HEK293 (cell line): Measurements from ENCODE around the gene CSRP1.

Source experiments
- BCL11A ChIP-seq: fragments of 450-650 bp; formaldehyde crosslinking; IDR thresholded peaks from 2 replicates; pipeline ENCODE4 v1.5.1; 2016; ENCODE audit warnings: low read depth, missing biosample characterization, missing genetic modification characterization
- GFI1B ChIP-seq: fragments of 450-650 bp; formaldehyde crosslinking; IDR thresholded peaks from 2 replicates; pipeline ENCODE4 v1.5.1; 2016; ENCODE audit warnings: missing biosample characterization, missing genetic modification characterization
- GLI2 ChIP-seq: fragments of 450-650 bp; formaldehyde crosslinking; IDR thresholded peaks from 2 replicates; pipeline ENCODE4; 2017; ENCODE audit warnings: missing biosample characterization, missing genetic modification characterization, low read depth, borderline replicate concordance
- GLI4 ChIP-seq: fragments of 450-650 bp; formaldehyde crosslinking; IDR thresholded peaks from 2 replicates; pipeline ENCODE4 v1.5.1; 2016; ENCODE audit warnings: missing biosample characterization, missing genetic modification characterization
- KLF1 ChIP-seq: fragments of 450-650 bp; formaldehyde crosslinking; IDR thresholded peaks from 2 replicates; pipeline ENCODE4 v1.5.1; 2016; ENCODE audit warnings: missing biosample characterization, missing genetic modification characterization
- OVOL3 ChIP-seq: fragments of 450-650 bp; formaldehyde crosslinking; IDR thresholded peaks from 2 replicates; pipeline ENCODE4 v1.5.1; 2016; ENCODE audit warnings: missing biosample characterization, missing genetic modification characterization
- REPIN1 ChIP-seq: fragments of 450-650 bp; formaldehyde crosslinking; IDR thresholded peaks from 2 replicates; pipeline ENCODE4 v1.5.1; 2017; ENCODE audit warnings: missing biosample characterization, missing genetic modification characterization, low read depth
- SALL2 ChIP-seq: fragments of 450-650 bp; formaldehyde crosslinking; IDR thresholded peaks from 2 replicates; pipeline ENCODE4 v1.5.0; 2017; ENCODE audit warnings: missing biosample characterization, mild to moderate bottlenecking, missing genetic modification characterization, borderline replicate concordance
- SCRT1 ChIP-seq: fragments of 450-650 bp; formaldehyde crosslinking; IDR thresholded peaks from 2 replicates; pipeline ENCODE4 v1.5.1; 2016; ENCODE audit warnings: missing biosample characterization, missing genetic modification characterization, borderline replicate concordance
- ZEB2 ChIP-seq: fragments of 450-650 bp; formaldehyde crosslinking; IDR thresholded peaks from 2 replicates; pipeline ENCODE4 v1.5.1; 2016; ENCODE audit warnings: missing biosample characterization, missing genetic modification characterization
- ZFP37 ChIP-seq: fragments of 450-650 bp; formaldehyde crosslinking; IDR thresholded peaks from 2 replicates; pipeline ENCODE4 v1.5.1; 2016; ENCODE audit warnings: missing biosample characterization, missing genetic modification characterization
- ZNF140 ChIP-seq: fragments of 450-650 bp; formaldehyde crosslinking; IDR thresholded peaks from 2 replicates; pipeline ENCODE4 v1.5.1; 2016; ENCODE audit warnings: missing biosample characterization, missing genetic modification characterization
- ZNF311 ChIP-seq: fragments of 450-650 bp; formaldehyde crosslinking; IDR thresholded peaks from 2 replicates; pipeline ENCODE4 v1.5.1; 2017; ENCODE audit warnings: missing biosample characterization, missing genetic modification characterization, borderline replicate concordance
- ZNF324 ChIP-seq: fragments of 450-650 bp; formaldehyde crosslinking; IDR thresholded peaks from 2 replicates; pipeline ENCODE4 v1.5.1; 2016; ENCODE audit warnings: missing biosample characterization, missing genetic modification characterization
- ZNF391 ChIP-seq: fragments of 450-650 bp; formaldehyde crosslinking; IDR thresholded peaks from 2 replicates; pipeline ENCODE4 v1.5.1; 2016; ENCODE audit warnings: low read depth, missing biosample characterization, missing genetic modification characterization, borderline replicate concordance
- ZNF404 ChIP-seq: fragments of 450-650 bp; formaldehyde crosslinking; IDR thresholded peaks from 2 replicates; pipeline ENCODE4 v1.5.1; 2017; ENCODE audit warnings: missing biosample characterization, missing genetic modification characterization
- ZNF48 ChIP-seq: fragments of 450-650 bp; formaldehyde crosslinking; IDR thresholded peaks from 2 replicates; pipeline ENCODE4 v1.5.1; 2016; ENCODE audit warnings: missing biosample characterization, missing genetic modification characterization
- ZNF561 ChIP-seq: fragments of 450-650 bp; IDR thresholded peaks from 2 replicates; pipeline ENCODE4 v1.5.1; 2018; ENCODE audit warnings: missing biosample characterization, missing genetic modification characterization, borderline replicate concordance
- ZNF585B ChIP-seq: fragments of 450-650 bp; formaldehyde crosslinking; IDR thresholded peaks from 2 replicates; pipeline ENCODE4 v1.5.1; 2016; ENCODE audit warnings: missing biosample characterization, missing genetic modification characterization
- ZNF600 ChIP-seq: fragments of 450-650 bp; formaldehyde crosslinking; IDR thresholded peaks from 2 replicates; pipeline ENCODE4 v1.5.1; 2016; ENCODE audit warnings: missing biosample characterization, missing genetic modification characterization
- ZNF624 ChIP-seq: fragments of 450-650 bp; formaldehyde crosslinking; IDR thresholded peaks from 2 replicates; pipeline ENCODE4 v1.5.1; 2017; ENCODE audit warnings: missing biosample characterization, missing genetic modification characterization
- ZNF626 ChIP-seq: fragments of 450-650 bp; sonication (Bioruptor Pico); formaldehyde crosslinking; IDR thresholded peaks from 2 replicates; pipeline ENCODE4 v1.5.1; 2018; ENCODE audit warnings: missing biosample characterization, missing genetic modification characterization, inconsistent platforms
- ZNF677 ChIP-seq: fragments of 450-650 bp; IDR thresholded peaks from 2 replicates; pipeline ENCODE4 v1.5.0; 2018; ENCODE audit warnings: missing biosample characterization, mild to moderate bottlenecking, missing genetic modification characterization, moderate library complexity
- ZNF707 ChIP-seq: fragments of 450-650 bp; formaldehyde crosslinking; IDR thresholded peaks from 2 replicates; pipeline ENCODE4 v1.5.1; 2016; ENCODE audit warnings: missing biosample characterization, missing genetic modification characterization
- ZNF777 ChIP-seq: fragments of 450-650 bp; formaldehyde crosslinking; IDR thresholded peaks from 2 replicates; pipeline ENCODE4 v1.5.1; 2017; ENCODE audit warnings: missing biosample characterization, missing genetic modification characterization, borderline replicate concordance
- ZNF837 ChIP-seq: fragments of 450-650 bp; formaldehyde crosslinking; IDR thresholded peaks from 2 replicates; pipeline ENCODE4 v1.5.1; 2016; ENCODE audit warnings: missing biosample characterization, missing genetic modification characterization
- TF ChIP-seq, protein P1 (sequence below): fragments of 450-650 bp; formaldehyde crosslinking; IDR thresholded peaks from 2 replicates; pipeline ENCODE4 v1.5.1; 2016; ENCODE audit warnings: missing biosample characterization, missing genetic modification characterization, low read depth
- TF ChIP-seq, protein P2 (sequence below): fragments of 450-650 bp; formaldehyde crosslinking; IDR thresholded peaks from 2 replicates; pipeline ENCODE4 v1.5.1; 2016; ENCODE audit warnings: missing biosample characterization, missing genetic modification characterization, borderline replicate concordance
- TF ChIP-seq, protein P3 (sequence below): fragments of 450-650 bp; formaldehyde crosslinking; IDR thresholded peaks from 2 replicates; pipeline ENCODE4 v1.5.1; 2016; ENCODE audit warnings: missing biosample characterization, missing genetic modification characterization
- TF ChIP-seq, protein P4 (sequence below): fragments of 450-650 bp; formaldehyde crosslinking; IDR thresholded peaks from 2 replicates; pipeline ENCODE4 v1.5.1; 2016; ENCODE audit warnings: missing biosample characterization, missing genetic modification characterization
- TF ChIP-seq, protein P5 (sequence below): fragments of 450-650 bp; formaldehyde crosslinking; IDR thresholded peaks from 2 replicates; pipeline ENCODE4 v1.5.1; 2016; ENCODE audit warnings: missing biosample characterization, missing genetic modification characterization, low read depth

CSRP1 gene

GRCh38 chr1:201554789-201555592 is 48.1 kb upstream of the CSRP1 start (continued):
- TF ChIP-seq GLI2 = no peak; the same call in 1 of the 2 replicates
- peak; percentile 40 for TF ChIP-seq ZNF600
- no peak for TF ChIP-seq ZNF837 (tag by site-specific recombination)
- no peak for TF ChIP-seq ZNF48 (tag by site-specific recombination)
- TF ChIP-seq SCRT1 (tag by site-specific recombination) = no peak
- no peak for TF ChIP-seq ZNF140
- TF ChIP-seq, protein P1, sequence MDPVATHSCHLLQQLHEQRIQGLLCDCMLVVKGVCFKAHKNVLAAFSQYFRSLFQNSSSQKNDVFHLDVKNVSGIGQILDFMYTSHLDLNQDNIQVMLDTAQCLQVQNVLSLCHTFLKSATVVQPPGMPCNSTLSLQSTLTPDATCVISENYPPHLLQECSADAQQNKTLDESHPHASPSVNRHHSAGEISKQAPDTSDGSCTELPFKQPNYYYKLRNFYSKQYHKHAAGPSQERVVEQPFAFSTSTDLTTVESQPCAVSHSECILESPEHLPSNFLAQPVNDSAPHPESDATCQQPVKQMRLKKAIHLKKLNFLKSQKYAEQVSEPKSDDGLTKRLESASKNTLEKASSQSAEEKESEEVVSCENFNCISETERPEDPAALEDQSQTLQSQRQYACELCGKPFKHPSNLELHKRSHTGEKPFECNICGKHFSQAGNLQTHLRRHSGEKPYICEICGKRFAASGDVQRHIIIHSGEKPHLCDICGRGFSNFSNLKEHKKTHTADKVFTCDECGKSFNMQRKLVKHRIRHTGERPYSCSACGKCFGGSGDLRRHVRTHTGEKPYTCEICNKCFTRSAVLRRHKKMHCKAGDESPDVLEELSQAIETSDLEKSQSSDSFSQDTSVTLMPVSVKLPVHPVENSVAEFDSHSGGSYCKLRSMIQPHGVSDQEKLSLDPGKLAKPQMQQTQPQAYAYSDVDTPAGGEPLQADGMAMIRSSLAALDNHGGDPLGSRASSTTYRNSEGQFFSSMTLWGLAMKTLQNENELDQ (tag by site-specific recombination) = no peak
- TF ChIP-seq ZNF777 (tag by site-specific recombination) = no peak
- no peak for TF ChIP-seq REPIN1 (tag by site-specific recombination)
- no peak for TF ChIP-seq GFI1B (tag by site-specific recombination)
- no peak for TF ChIP-seq ZNF624 (tag by site-specific recombination)
- TF ChIP-seq ZNF311 (tag by site-specific recombination) = no peak
- TF ChIP-seq, protein P2, sequence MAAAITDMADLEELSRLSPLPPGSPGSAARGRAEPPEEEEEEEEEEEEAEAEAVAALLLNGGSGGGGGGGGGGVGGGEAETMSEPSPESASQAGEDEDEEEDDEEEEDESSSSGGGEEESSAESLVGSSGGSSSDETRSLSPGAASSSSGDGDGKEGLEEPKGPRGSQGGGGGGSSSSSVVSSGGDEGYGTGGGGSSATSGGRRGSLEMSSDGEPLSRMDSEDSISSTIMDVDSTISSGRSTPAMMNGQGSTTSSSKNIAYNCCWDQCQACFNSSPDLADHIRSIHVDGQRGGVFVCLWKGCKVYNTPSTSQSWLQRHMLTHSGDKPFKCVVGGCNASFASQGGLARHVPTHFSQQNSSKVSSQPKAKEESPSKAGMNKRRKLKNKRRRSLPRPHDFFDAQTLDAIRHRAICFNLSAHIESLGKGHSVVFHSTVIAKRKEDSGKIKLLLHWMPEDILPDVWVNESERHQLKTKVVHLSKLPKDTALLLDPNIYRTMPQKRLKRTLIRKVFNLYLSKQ (tag by site-specific recombination) = no peak
- peak; percentile 81; the same call in 1 of the 2 replicates for TF ChIP-seq ZNF324 (tag by site-specific recombination)
- TF ChIP-seq ZNF677 (tag by site-specific recombination) = no peak
- TF ChIP-seq ZNF404 (tag by site-specific recombination) = no peak
- no peak for TF ChIP-seq ZNF707 (tag by site-specific recombination)
- no peak for TF ChIP-seq OVOL3 (tag by site-specific recombination)
- no peak for TF ChIP-seq ZNF561 (tag by site-specific recombination)
- peak; percentile 96 for TF ChIP-seq ZEB2 (tag by site-specific recombination)
- no peak for TF ChIP-seq SALL2 (tag by site-specific recombination)
- TF ChIP-seq, protein P3, sequence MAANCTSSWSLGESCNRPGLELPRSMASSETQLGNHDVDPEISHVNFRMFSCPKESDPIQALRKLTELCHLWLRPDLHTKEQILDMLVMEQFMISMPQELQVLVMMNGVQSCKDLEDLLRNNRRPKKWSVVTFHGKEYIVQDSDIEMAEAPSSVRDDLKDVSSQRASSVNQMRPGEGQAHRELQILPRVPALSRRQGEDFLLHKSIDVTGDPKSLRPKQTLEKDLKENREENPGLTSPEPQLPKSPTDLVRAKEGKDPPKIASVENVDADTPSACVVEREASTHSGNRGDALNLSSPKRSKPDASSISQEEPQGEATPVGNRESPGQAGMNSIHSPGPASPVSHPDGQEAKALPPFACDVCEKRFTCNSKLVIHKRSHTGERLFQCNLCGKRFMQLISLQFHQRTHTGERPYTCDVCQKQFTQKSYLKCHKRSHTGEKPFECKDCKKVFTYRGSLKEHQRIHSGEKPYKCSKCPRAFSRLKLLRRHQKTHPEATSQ = no peak
- TF ChIP-seq, protein P4, sequence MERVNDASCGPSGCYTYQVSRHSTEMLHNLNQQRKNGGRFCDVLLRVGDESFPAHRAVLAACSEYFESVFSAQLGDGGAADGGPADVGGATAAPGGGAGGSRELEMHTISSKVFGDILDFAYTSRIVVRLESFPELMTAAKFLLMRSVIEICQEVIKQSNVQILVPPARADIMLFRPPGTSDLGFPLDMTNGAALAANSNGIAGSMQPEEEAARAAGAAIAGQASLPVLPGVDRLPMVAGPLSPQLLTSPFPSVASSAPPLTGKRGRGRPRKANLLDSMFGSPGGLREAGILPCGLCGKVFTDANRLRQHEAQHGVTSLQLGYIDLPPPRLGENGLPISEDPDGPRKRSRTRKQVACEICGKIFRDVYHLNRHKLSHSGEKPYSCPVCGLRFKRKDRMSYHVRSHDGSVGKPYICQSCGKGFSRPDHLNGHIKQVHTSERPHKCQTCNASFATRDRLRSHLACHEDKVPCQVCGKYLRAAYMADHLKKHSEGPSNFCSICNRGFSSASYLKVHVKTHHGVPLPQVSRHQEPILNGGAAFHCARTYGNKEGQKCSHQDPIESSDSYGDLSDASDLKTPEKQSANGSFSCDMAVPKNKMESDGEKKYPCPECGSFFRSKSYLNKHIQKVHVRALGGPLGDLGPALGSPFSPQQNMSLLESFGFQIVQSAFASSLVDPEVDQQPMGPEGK = peak; percentile 61
- TF ChIP-seq ZFP37 (tag by site-specific recombination) = no peak
- TF ChIP-seq ZNF626 (tag by site-specific recombination) = no peak
- no peak for TF ChIP-seq KLF1
- TF ChIP-seq, protein P5, sequence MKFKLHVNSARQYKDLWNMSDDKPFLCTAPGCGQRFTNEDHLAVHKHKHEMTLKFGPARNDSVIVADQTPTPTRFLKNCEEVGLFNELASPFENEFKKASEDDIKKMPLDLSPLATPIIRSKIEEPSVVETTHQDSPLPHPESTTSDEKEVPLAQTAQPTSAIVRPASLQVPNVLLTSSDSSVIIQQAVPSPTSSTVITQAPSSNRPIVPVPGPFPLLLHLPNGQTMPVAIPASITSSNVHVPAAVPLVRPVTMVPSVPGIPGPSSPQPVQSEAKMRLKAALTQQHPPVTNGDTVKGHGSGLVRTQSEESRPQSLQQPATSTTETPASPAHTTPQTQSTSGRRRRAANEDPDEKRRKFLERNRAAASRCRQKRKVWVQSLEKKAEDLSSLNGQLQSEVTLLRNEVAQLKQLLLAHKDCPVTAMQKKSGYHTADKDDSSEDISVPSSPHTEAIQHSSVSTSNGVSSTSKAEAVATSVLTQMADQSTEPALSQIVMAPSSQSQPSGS (tag by site-specific recombination) = peak; percentile 94
- no peak for TF ChIP-seq ZNF391 (tag by site-specific recombination)
- TF ChIP-seq BCL11A (tag by site-specific recombination) = no peak
- TF ChIP-seq GLI4 (tag by site-specific recombination) = no peak
- TF ChIP-seq ZNF585B (tag by site-specific recombination) = no peak
